Skeletal muscle tissue (tissue), 2 donors: ENCODE measurements around the gene METTL14. TPM values are rescaled to one million over a fixed set of nuclear protein-coding genes. Genes with fewer than 3 reads are reported as not detected.

Experiments used
- small RNA-seq: library from RNA; depleted of rRNA; stranded (forward); fragments of <200 nt; gene quantifications from one replicate; pipeline ENCODE3, GENCODE V24; 2014
- total RNA-seq: library from RNA; depleted of rRNA; stranded (reverse); fragments of >200 nt; gene quantifications from one replicate; pipeline ENCODE4 v1.2.3, GENCODE V29; 2014

Gene METTL14
- total RNA-seq, 1 donor from 2014 or later, result 15.1 TPM

Small RNAs within 50 kb of the gene (small RNA-seq; reads per million reads assigned to genes)
- not detected for gene SEPT14P4

Other genes with a start within 250 kb of the METTL14 start
- 48.5 TPM for gene SEC24D, start 150.7 kb downstream of the METTL14 start, total RNA-seq
- gene SYNPO2, start 203.5 kb downstream of the METTL14 start, total RNA-seq, result 34.4 TPM